Omental fat pad (tissue), 4 donors: Measurements from ENCODE around the gene HSD17B4. TPM values are rescaled to one million over a fixed set of nuclear protein-coding genes. Genes with fewer than 3 reads are reported as not detected.
"Not testable (repeated sequence)": the region's sequence is repeated elsewhere in the genome, so short reads cannot be mapped to it uniquely, and the experiment has no call there.

Source experiments
- ATAC-seq: fragments of 150-250 bp; one replicate; pipeline ENCODE4 v1.9.1; 2016; ENCODE audit warnings: mild to moderate bottlenecking, moderate library complexity; ENCODE audit not compliant: low FRiP score
- DNase-seq: peaks from one replicate; pipeline ENCODE4 v3.0.0-alpha.2; 2019; ENCODE audit warnings: low spot score
- total RNA-seq, 4 donors: library from RNA; depleted of rRNA; stranded (reverse); fragments of >200 nt; gene quantifications; one replicate each; pipeline ENCODE4 v1.1.0, GENCODE V29; 2016
- TF ChIP-seq, protein P1 (sequence below), 3 donors: fragments of 450-650 bp; IDR thresholded peaks; one replicate each; pipeline ENCODE4 v1.5.1; 2016 to 2017; ENCODE audit warnings: antibody characterized with exemption in 3 of 3, mild to moderate bottlenecking in 3 of 3, moderate library complexity in 2 of 3

Gene HSD17B4
- total RNA-seq, 4 donors from 2014 or later, result 159 to 225 (median 220) TPM

DNA sequence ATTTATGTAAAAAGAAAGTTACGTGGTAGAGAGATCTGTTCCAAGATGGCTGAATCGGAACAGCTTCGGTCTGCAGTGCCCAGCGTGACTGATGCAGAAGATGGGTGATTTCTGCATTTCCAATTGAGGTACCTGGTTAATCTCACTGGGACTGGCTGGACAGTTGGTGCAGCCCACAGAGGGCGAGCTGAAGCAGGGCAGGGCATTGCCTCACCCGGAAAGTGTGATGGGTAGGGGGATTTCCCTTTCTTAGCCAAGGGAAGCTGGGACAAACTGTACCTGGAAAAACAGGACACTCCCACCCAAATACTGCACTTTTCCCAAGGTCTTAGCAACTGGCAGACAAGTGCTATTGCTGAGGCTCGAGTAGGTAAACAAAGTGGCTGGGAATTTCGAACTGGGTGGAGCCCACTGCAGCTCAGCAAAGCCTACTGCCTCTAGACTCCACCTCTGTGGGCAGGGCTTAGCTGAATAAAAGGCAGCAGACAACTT is 13.1 kb upstream of the HSD17B4 start:
- TF ChIP-seq, protein P1, sequence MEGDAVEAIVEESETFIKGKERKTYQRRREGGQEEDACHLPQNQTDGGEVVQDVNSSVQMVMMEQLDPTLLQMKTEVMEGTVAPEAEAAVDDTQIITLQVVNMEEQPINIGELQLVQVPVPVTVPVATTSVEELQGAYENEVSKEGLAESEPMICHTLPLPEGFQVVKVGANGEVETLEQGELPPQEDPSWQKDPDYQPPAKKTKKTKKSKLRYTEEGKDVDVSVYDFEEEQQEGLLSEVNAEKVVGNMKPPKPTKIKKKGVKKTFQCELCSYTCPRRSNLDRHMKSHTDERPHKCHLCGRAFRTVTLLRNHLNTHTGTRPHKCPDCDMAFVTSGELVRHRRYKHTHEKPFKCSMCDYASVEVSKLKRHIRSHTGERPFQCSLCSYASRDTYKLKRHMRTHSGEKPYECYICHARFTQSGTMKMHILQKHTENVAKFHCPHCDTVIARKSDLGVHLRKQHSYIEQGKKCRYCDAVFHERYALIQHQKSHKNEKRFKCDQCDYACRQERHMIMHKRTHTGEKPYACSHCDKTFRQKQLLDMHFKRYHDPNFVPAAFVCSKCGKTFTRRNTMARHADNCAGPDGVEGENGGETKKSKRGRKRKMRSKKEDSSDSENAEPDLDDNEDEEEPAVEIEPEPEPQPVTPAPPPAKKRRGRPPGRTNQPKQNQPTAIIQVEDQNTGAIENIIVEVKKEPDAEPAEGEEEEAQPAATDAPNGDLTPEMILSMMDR (IDR thresholded peaks at IDR 0.05), result no peak
- DNase-seq (no peak), ATAC-seq (peak; percentile 54)

DNA sequence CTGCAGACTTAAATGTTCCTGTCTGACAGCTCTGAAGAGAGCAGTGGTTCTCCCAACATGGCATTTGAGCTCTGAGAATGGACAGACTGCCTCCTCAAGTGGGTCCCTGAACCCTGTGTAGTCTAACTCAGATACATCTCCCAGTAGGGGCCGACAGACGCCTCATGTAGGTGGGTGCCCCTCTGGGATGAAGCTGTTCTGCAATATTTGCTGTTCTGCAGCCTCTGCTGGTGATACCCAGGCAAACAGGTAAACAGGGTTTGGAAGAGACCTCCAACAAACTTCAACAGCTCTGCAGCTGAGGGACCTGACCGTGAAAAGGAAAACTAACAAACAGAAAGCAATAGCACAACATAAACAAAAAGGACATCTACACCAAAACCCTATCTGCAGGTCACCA is 12.7 kb upstream of the HSD17B4 start:
- DNase-seq, ATAC-seq: not testable (repeated sequence)

DNA sequence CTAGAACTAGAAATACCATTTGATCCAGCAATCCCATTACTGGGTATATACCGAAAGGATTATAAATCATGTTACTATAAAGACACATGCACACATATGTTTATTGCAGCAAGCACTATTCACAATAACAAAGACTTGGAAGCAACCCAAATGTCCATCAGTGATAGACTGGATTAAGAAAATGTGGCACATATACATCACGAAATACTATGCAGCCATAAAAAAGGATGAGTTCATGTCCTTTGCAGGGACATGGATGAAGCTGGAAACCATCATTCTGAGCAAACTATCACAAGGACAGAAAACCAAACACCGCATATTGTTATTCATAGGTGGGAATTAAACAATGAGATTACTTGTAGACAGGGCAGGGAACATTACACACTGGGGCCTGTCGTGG is 7.7 kb upstream of the HSD17B4 start:
- ATAC-seq, DNase-seq: not testable (repeated sequence)

DNA sequence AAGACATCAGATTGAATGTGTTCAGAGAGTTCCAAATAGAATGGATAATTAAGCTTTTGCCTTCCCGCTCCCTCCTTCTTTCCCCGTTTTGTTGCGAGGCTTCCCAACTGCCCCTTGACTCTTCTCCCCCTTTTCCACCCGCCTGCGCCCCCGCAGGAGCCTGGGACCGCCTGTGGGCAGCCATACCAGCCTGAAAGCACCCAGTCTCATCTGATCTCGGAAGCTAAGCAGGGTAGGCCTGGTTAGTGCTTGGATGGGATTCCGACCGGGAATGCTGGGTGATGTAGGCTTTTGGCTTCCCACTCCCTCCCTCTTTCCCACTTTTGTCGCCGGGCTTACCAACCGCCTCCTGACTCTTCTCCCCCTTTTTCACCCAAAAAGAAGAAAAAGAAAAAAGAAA is 6.8 kb upstream of the HSD17B4 start:
- TF ChIP-seq, protein P1 (IDR thresholded peaks at IDR 0.05), result no peak
- no peak for DNase-seq
- no peak for ATAC-seq

DNA sequence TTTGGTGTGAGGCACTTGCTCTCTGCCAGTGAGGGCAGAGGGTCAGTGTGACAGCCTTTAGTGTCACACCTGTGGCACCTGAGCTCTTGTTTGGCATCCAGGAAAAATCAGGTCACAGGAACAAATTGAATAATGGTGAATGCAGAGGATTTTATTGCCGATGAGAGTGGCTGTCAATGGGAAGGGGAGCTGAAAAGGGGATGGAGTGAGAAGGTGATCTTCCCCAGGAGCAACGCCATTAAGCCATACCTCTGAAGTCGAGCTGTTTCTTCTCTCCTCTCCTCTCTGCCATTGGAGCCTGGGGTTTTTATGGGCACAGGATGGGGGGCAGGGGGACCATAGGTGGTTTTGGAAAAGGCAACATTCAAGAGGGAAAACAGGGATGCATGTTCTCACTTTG is 2.4 kb upstream of the HSD17B4 start:
- TF ChIP-seq, protein P1 (IDR thresholded peaks at IDR 0.05), result no peak
- no peak for DNase-seq
- no peak for ATAC-seq

DNA sequence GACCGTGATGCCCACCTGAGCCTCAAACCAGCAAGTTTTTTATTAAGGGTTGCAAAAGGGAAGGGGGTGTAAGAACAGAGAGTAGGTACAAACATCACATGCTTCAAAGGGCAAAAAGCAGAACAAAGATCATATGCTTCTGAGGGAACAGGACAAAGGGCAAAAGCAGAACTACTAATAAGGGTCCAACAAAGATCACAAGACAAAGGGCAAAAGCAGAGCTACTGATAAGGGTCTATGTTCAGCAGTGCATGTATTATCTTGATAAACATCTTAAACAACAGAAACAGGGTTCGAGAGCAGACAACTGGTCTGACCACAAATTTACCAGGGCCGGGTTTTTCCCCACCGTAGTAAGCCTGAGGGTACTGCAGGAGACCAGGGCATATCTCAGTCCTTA is 1.7 kb upstream of the HSD17B4 start:
- DNase-seq, ATAC-seq: not testable (repeated sequence)

DNA sequence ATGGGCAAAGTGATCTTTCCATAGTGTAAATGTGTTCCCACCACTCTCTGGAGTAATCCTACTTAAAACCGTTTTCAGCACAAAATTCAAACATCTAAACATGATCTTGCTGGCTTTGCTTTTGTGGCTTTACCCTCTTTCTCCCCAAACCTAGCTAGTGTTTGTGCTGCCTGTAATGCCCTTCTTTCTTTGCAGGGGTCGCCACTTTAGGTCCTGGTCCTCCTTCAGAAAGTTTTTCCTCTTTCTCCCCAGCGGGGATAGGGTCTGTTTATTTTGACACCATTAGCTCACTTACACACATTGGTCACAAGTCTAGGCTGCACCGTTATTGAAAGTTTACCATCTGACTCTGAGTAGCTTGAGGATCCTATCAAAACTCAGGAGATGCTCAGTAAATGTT is 736 bp upstream of the HSD17B4 start:
- TF ChIP-seq, protein P1 (IDR thresholded peaks at IDR 0.05), result no peak
- DNase-seq, result no peak
- no peak for ATAC-seq

DNA sequence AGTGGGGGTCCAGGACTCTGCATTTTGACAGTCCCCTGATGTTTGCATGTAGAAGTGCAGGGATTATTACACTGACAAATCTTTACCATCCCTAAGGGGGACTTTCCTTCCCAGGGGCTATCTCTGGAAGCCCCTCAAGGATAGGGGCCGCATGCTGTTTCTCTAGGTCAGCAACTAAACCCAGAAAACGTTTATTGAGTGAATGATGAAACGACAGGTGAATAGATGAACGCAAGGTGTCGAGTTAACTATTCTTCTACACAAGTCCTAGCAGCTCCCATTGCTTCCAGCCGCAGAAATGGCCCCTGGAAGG is 281 bp upstream of the HSD17B4 start:
- no peak for DNase-seq
- TF ChIP-seq, protein P1 (IDR thresholded peaks at IDR 0.05), result no peak

DNA sequence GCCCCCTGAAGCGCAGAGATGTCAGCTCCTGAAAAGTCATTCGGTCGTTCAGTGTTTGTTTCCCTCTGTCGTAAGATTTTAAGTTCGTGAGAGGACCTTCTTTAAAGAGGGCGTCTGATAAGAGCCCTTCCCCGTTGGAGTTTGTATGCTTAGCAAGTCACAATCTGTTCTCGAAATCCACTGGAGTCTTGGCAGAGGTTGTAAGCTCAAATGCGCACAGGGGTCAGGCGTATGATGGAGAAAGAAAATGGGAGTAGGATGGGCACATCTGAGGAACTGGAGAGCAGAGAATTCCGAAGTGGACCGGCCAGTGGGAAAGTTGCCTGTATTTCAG is 710 bp downstream of the HSD17B4 start:
- ATAC-seq (peak; percentile 32), DNase-seq (no peak)
- TF ChIP-seq, protein P1 (IDR thresholded peaks at IDR 0.05), result no peak

More for the DNA sequence above, 281 bp upstream of the HSD17B4 start:
- ATAC-seq, result no peak
